GM21360 (cell line): Measurements from ENCODE around the gene TTLL5.

ENCODE experiments used
- ATAC-seq: cut with Tn5 transposase; IDR thresholded peaks from one replicate; pipeline ENCODE4 v1.9.1; 2021; ENCODE audit warnings: mild to moderate bottlenecking, moderate library complexity; ENCODE audit not compliant: unreplicated experiment

The TTLL5 gene

GRCh38 chr14:75983019-75983358 is 321.9 kb downstream of the TTLL5 start:
- no peak for ATAC-seq

GRCh38 chr14:75984674-75985073 is 323.6 kb downstream of the TTLL5 start:
- no peak for ATAC-seq

- ATAC-seq = peak; percentile 61
Measured at GRCh38 chr14:75985618-75986438, 324.8 kb downstream of the TTLL5 start, which contains the start of gene IFT43. TSS of gene IFT43 (plus strand) at chr14:75985763. CDS start at chr14:75985787, 24 bp downstream.

GRCh38 chr14:75986439-75986765 is 325.4 kb downstream of the TTLL5 start:
- no peak for ATAC-seq

- no peak for ATAC-seq
Measured at GRCh38 chr14:75987201-75987970, 326.3 kb downstream of the TTLL5 start.

- no peak for ATAC-seq
Measured at GRCh38 chr14:75989134-75989533, 328.1 kb downstream of the TTLL5 start.

- ATAC-seq = no peak
Measured at GRCh38 chr14:75990297-75990696, 329.3 kb downstream of the TTLL5 start.

- ATAC-seq = no peak
Measured at GRCh38 chr14:75991753-75992152, 330.7 kb downstream of the TTLL5 start.

GRCh38 chr14:75993567-75994041 is 332.6 kb downstream of the TTLL5 start:
- no peak for ATAC-seq

- ATAC-seq = no peak
Measured at GRCh38 chr14:75995372-75996041, 334.5 kb downstream of the TTLL5 start.

GRCh38 chr14:75996488-75996887 is 335.4 kb downstream of the TTLL5 start:
- ATAC-seq = no peak

GRCh38 chr14:75999511-76000190 is 338.6 kb downstream of the TTLL5 start:
- no peak for ATAC-seq

- ATAC-seq = no peak
Measured at GRCh38 chr14:76002383-76002782, 341.3 kb downstream of the TTLL5 start.
